Measurements from ENCODE around the gene TPPP.
A peak's percentile ranks its signal among the peaks of the same experiment; 100 is the strongest.

TPPP gene

GRCh38 chr5:673831-674629 is 19.1 kb downstream of the TPPP start:
- TF ChIP-seq CTCF (IDR thresholded peaks at IDR 0.05; ENCODE audit: borderline replicate concordance, control extremely low read depth, extremely low read depth, insufficient read depth, missing control alignments) = no peak
- in situ Hi-C loops (cut with MboI; ENCODE audit: low sequenced_read_pairs, unreplicated experiment) = no loop called here
- DNase-seq (ENCODE audit: low spot score) = no peak

- no peak for DNase-seq (ENCODE audit: low spot score)
These were observed 19.9 kb downstream of the TPPP start for GRCh38 chr5:673161-673830.

GRCh38 chr5:672329-673160 is 20.6 kb downstream of the TPPP start:
- TF ChIP-seq CTCF (IDR thresholded peaks at IDR 0.05; ENCODE audit: borderline replicate concordance, control extremely low read depth, extremely low read depth, insufficient read depth, missing control alignments) = no peak
- DNase-seq (ENCODE audit: low spot score) = no peak

More at GRCh38 chr5:673161-673830, 19.9 kb downstream of the TPPP start:
- TF ChIP-seq CTCF (IDR thresholded peaks at IDR 0.05; ENCODE audit: borderline replicate concordance, control extremely low read depth, extremely low read depth, insufficient read depth, missing control alignments) = no peak
- in situ Hi-C loops (cut with MboI; ENCODE audit: low sequenced_read_pairs, unreplicated experiment) = no loop called here

GRCh38 chr5:671459-672328 is 21.5 kb downstream of the TPPP start:
- peak; percentile 86 for DNase-seq (ENCODE audit: low spot score)
- peak; percentile 78 for TF ChIP-seq CTCF (IDR thresholded peaks at IDR 0.05; ENCODE audit: borderline replicate concordance, control extremely low read depth, extremely low read depth, insufficient read depth, missing control alignments)
- in situ Hi-C loops (cut with MboI; ENCODE audit: low sequenced_read_pairs, unreplicated experiment) = no loop called here

More at GRCh38 chr5:672329-673160, 20.6 kb downstream of the TPPP start:
- in situ Hi-C loops (cut with MboI; ENCODE audit: low sequenced_read_pairs, unreplicated experiment) = no loop called here

GRCh38 chr5:670396-671270 is 22.5 kb downstream of the TPPP start:
- in situ Hi-C loops (cut with MboI; ENCODE audit: low sequenced_read_pairs, unreplicated experiment) = no loop called here
- no peak for DNase-seq (ENCODE audit: low spot score)
- TF ChIP-seq CTCF (IDR thresholded peaks at IDR 0.05; ENCODE audit: borderline replicate concordance, control extremely low read depth, extremely low read depth, insufficient read depth, missing control alignments) = no peak

All from GM13976 (cell line).